Measurements from ENCODE around the gene RASSF3.
"Not testable (repeated sequence)": the region's sequence is repeated elsewhere in the genome, so short reads cannot be mapped to it uniquely, and the experiment has no call there.

RASSF3 gene

GRCh38 chr12:64690236-64690635 is 79.9 kb downstream of the RASSF3 start:
- not testable (repeated sequence) for DNase-seq (ENCODE audit: low read depth in 2 of 2, low spot score in 1 of 2)

- no peak for DNase-seq (ENCODE audit: low read depth in 2 of 2, low spot score in 1 of 2)
These were observed 81.0 kb downstream of the RASSF3 start for GRCh38 chr12:64691227-64691794.

- DNase-seq (ENCODE audit: low read depth in 2 of 2, low spot score in 1 of 2): no peak
These were observed 81.7 kb downstream of the RASSF3 start for GRCh38 chr12:64691795-64692583.

GRCh38 chr12:64694130-64695040 is 84.1 kb downstream of the RASSF3 start:
- no peak for DNase-seq (ENCODE audit: low read depth in 2 of 2, low spot score in 1 of 2)

GRCh38 chr12:64695550-64695949 is 85.3 kb downstream of the RASSF3 start:
- no peak for DNase-seq (ENCODE audit: low read depth in 2 of 2, low spot score in 1 of 2)

GRCh38 chr12:64696080-64696741 is 85.9 kb downstream of the RASSF3 start:
- no peak for DNase-seq (ENCODE audit: low read depth in 2 of 2, low spot score in 1 of 2)

GRCh38 chr12:64699504-64700115 is 89.3 kb downstream of the RASSF3 start:
- DNase-seq (ENCODE audit: low read depth in 2 of 2, low spot score in 1 of 2): no peak

- no peak for DNase-seq (ENCODE audit: low read depth in 2 of 2, low spot score in 1 of 2)
These were observed 90.2 kb downstream of the RASSF3 start for GRCh38 chr12:64700532-64700931.

- no peak for DNase-seq (ENCODE audit: low read depth in 2 of 2, low spot score in 1 of 2)
These were observed 91.0 kb downstream of the RASSF3 start for GRCh38 chr12:64701283-64701682.

- DNase-seq (ENCODE audit: low read depth in 2 of 2, low spot score in 1 of 2): no peak
These were observed 96.0 kb downstream of the RASSF3 start for GRCh38 chr12:64706306-64706705.

- no peak for DNase-seq (ENCODE audit: low read depth in 2 of 2, low spot score in 1 of 2)
These were observed 96.6 kb downstream of the RASSF3 start for GRCh38 chr12:64706857-64707256.

GRCh38 chr12:64707362-64707761 is 97.1 kb downstream of the RASSF3 start:
- no peak for DNase-seq (ENCODE audit: low read depth in 2 of 2, low spot score in 1 of 2)

- no peak for DNase-seq (ENCODE audit: low read depth in 2 of 2, low spot score in 1 of 2)
These were observed 97.6 kb downstream of the RASSF3 start for GRCh38 chr12:64707926-64708325.

GRCh38 chr12:64709429-64709828 is 99.1 kb downstream of the RASSF3 start:
- no peak for DNase-seq (ENCODE audit: low read depth in 2 of 2, low spot score in 1 of 2)

- no peak for DNase-seq (ENCODE audit: low read depth in 2 of 2, low spot score in 1 of 2)
These were observed 103.1 kb downstream of the RASSF3 start for GRCh38 chr12:64713376-64713775.

GRCh38 chr12:64714551-64714968 is 104.3 kb downstream of the RASSF3 start:
- no peak for DNase-seq (ENCODE audit: low read depth in 2 of 2, low spot score in 1 of 2)

GRCh38 chr12:64716371-64716770 is 106.1 kb downstream of the RASSF3 start:
- DNase-seq (ENCODE audit: low read depth in 2 of 2, low spot score in 1 of 2): no peak

- DNase-seq (ENCODE audit: low read depth in 2 of 2, low spot score in 1 of 2): no peak
These were observed 106.7 kb downstream of the RASSF3 start for GRCh38 chr12:64716839-64717455.

GRCh38 chr12:64718649-64719048 is 108.4 kb downstream of the RASSF3 start:
- no peak for DNase-seq (ENCODE audit: low read depth in 2 of 2, low spot score in 1 of 2)

- DNase-seq (ENCODE audit: low read depth in 2 of 2, low spot score in 1 of 2): no peak
These were observed 110.6 kb downstream of the RASSF3 start for GRCh38 chr12:64720884-64721283.

Measured in stimulated activated CD8-positive, alpha-beta memory T cell treated with anti-CD3 and anti-CD28 coated beads, Interleukin-4, amount 100 ng/mL, for 1 hour (primary cell).